HEK293 (cell line): ENCODE measurements around the gene EZH1.

ENCODE experiments used
- TCF7L2 ChIP-seq: IDR thresholded peaks from 2 replicates; pipeline ENCODE4 v1.6.1; 2011; ENCODE audit warnings: low read depth, mild to moderate bottlenecking, inconsistent platforms, low read length, moderate library complexity, borderline replicate concordance
- ZNF24 ChIP-seq: fragments of 450-650 bp; formaldehyde crosslinking; IDR thresholded peaks from 2 replicates; pipeline ENCODE4 v1.5.1; 2016; ENCODE audit warnings: missing biosample characterization, missing genetic modification characterization
- ZNF274 ChIP-seq, 2 experiments: fragments of 200-500 bp in 1 of 2; fragments of 450-650 bp in 1 of 2; sonication (Bioruptor generic) in 1 of 2; formaldehyde crosslinking in 1 of 2; IDR thresholded peaks; 2 replicates each; pipeline versions ENCODE4 v1.5.1 to v1.6.1; 2014 to 2016; ENCODE audit warnings: borderline replicate concordance in 1 of 2, inconsistent platforms in 1 of 2, low read length in 1 of 2, missing biosample characterization in 1 of 2, missing genetic modification characterization in 1 of 2
- ZNF423 ChIP-seq: fragments of 450-650 bp; formaldehyde crosslinking; IDR thresholded peaks from 2 replicates; pipeline ENCODE4 v1.5.1; 2016; ENCODE audit warnings: missing biosample characterization, missing genetic modification characterization
- ZNF501 ChIP-seq: fragments of 450-650 bp; formaldehyde crosslinking; IDR thresholded peaks from 2 replicates; pipeline ENCODE4 v1.5.1; 2016; ENCODE audit warnings: missing biosample characterization, missing genetic modification characterization
- ZNF639 ChIP-seq: fragments of 450-650 bp; formaldehyde crosslinking; IDR thresholded peaks from 2 replicates; pipeline ENCODE4 v1.5.1; 2016; ENCODE audit warnings: missing biosample characterization, missing genetic modification characterization
- ZNF830 ChIP-seq: fragments of 450-650 bp; IDR thresholded peaks from 2 replicates; pipeline ENCODE4 v1.5.0; 2018; ENCODE audit warnings: missing biosample characterization, missing genetic modification characterization, low read depth, mild to moderate bottlenecking, moderate library complexity
- TF ChIP-seq, protein P1 (sequence below): fragments of 450-650 bp; formaldehyde crosslinking; IDR thresholded peaks from 2 replicates; pipeline ENCODE4 v1.5.1; 2016; ENCODE audit warnings: missing biosample characterization, missing genetic modification characterization
- TF ChIP-seq, protein P2 (sequence below): fragments of 450-650 bp; formaldehyde crosslinking; IDR thresholded peaks from 2 replicates; pipeline ENCODE4 v1.5.1; 2016; ENCODE audit warnings: missing biosample characterization, missing genetic modification characterization
- TF ChIP-seq, protein P3 (sequence below): fragments of 450-650 bp; formaldehyde crosslinking; IDR thresholded peaks from 2 replicates; pipeline ENCODE4 v1.5.1; 2017; ENCODE audit warnings: missing biosample characterization, missing genetic modification characterization

- TF ChIP-seq ZNF24 (tag by site-specific recombination) (no peak), ZNF639 (no peak), ZNF501 (tag by site-specific recombination) (no peak), ZNF274 (IDR thresholded peaks at IDR 0.05; ENCODE audit: low read length) (no peak), ZNF274 (tag by site-specific recombination; IDR thresholded peaks at IDR 0.05; ENCODE audit: borderline replicate concordance) (no peak), ZNF423 (tag by site-specific recombination) (no peak), ZNF830 (tag by site-specific recombination) (no peak), TCF7L2 (no peak)
- TF ChIP-seq, protein P1, sequence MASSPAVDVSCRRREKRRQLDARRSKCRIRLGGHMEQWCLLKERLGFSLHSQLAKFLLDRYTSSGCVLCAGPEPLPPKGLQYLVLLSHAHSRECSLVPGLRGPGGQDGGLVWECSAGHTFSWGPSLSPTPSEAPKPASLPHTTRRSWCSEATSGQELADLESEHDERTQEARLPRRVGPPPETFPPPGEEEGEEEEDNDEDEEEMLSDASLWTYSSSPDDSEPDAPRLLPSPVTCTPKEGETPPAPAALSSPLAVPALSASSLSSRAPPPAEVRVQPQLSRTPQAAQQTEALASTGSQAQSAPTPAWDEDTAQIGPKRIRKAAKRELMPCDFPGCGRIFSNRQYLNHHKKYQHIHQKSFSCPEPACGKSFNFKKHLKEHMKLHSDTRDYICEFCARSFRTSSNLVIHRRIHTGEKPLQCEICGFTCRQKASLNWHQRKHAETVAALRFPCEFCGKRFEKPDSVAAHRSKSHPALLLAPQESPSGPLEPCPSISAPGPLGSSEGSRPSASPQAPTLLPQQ (tag by site-specific recombination): no peak
- TF ChIP-seq, protein P2, sequence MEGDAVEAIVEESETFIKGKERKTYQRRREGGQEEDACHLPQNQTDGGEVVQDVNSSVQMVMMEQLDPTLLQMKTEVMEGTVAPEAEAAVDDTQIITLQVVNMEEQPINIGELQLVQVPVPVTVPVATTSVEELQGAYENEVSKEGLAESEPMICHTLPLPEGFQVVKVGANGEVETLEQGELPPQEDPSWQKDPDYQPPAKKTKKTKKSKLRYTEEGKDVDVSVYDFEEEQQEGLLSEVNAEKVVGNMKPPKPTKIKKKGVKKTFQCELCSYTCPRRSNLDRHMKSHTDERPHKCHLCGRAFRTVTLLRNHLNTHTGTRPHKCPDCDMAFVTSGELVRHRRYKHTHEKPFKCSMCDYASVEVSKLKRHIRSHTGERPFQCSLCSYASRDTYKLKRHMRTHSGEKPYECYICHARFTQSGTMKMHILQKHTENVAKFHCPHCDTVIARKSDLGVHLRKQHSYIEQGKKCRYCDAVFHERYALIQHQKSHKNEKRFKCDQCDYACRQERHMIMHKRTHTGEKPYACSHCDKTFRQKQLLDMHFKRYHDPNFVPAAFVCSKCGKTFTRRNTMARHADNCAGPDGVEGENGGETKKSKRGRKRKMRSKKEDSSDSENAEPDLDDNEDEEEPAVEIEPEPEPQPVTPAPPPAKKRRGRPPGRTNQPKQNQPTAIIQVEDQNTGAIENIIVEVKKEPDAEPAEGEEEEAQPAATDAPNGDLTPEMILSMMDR (tag by site-specific recombination): no peak
- TF ChIP-seq, protein P3, sequence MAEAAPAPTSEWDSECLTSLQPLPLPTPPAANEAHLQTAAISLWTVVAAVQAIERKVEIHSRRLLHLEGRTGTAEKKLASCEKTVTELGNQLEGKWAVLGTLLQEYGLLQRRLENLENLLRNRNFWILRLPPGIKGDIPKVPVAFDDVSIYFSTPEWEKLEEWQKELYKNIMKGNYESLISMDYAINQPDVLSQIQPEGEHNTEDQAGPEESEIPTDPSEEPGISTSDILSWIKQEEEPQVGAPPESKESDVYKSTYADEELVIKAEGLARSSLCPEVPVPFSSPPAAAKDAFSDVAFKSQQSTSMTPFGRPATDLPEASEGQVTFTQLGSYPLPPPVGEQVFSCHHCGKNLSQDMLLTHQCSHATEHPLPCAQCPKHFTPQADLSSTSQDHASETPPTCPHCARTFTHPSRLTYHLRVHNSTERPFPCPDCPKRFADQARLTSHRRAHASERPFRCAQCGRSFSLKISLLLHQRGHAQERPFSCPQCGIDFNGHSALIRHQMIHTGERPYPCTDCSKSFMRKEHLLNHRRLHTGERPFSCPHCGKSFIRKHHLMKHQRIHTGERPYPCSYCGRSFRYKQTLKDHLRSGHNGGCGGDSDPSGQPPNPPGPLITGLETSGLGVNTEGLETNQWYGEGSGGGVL (tag by site-specific recombination): no peak
Measured at GRCh38 chr17:42683407-42684034, 61.3 kb downstream of the EZH1 start.
